H1 (cell line): Measurements from ENCODE around the gene CCDC179.

Experiments
- EGR1 ChIP-seq: IDR thresholded peaks from 2 replicates; pipeline ENCODE4 v1.6.1; 2011; ENCODE audit warnings: low read depth, low read length, borderline replicate concordance
- EP300 ChIP-seq, 2 experiments: IDR thresholded peaks; 1 replicate in 1 of 2; 2 replicates in 1 of 2; pipeline ENCODE4 v1.6.1; 2011 to 2012; ENCODE audit warnings: low read depth in 2 of 2, low read length in 2 of 2, mild to moderate bottlenecking in 2 of 2, borderline replicate concordance in 1 of 2, inconsistent platforms in 1 of 2, moderate library complexity in 1 of 2
- EZH2 ChIP-seq: fragments of 200-600 bp; sonication (generic); IDR thresholded peaks from 2 replicates; pipeline ENCODE4 v1.7.1; 2012; ENCODE audit warnings: low read depth, mild to moderate bottlenecking, moderate library complexity, low read length, inconsistent platforms; ENCODE audit not compliant: severe bottlenecking
- JUND ChIP-seq: IDR thresholded peaks from 2 replicates; pipeline ENCODE4 v1.6.1; 2011; ENCODE audit warnings: mild to moderate bottlenecking, improper control_type of control experiment, low read length
- KDM1A ChIP-seq: fragments of 200-600, 300-600 bp; sonication (generic); IDR thresholded peaks from 2 replicates; pipeline ENCODE4 v1.7.1; 2016; ENCODE audit warnings: mild to moderate bottlenecking, low read length, borderline replicate concordance
- POLR2A ChIP-seq, 2 experiments: IDR thresholded peaks; 1 replicate in 1 of 2; 2 replicates in 1 of 2; pipeline ENCODE4 v1.6.1; 2011; ENCODE audit warnings: low read depth in 2 of 2, low read length in 2 of 2, mild to moderate bottlenecking in 2 of 2; ENCODE audit errors: control extremely low read depth in 1 of 2
- POLR2AphosphoS5 ChIP-seq: IDR thresholded peaks from 2 replicates; pipeline ENCODE4 v1.6.1; 2011; ENCODE audit warnings: low read depth, low read length
- TAF7 ChIP-seq: optimal IDR thresholded peaks from 2 replicates; pipeline ENCODE3; 2011; ENCODE audit warnings: low read depth, mild to moderate bottlenecking, inconsistent platforms, low read length, moderate library complexity, borderline replicate concordance
- TBP ChIP-seq: IDR thresholded peaks from 2 replicates; pipeline ENCODE4 v1.6.1; 2011; ENCODE audit warnings: low read depth, low read length, improper control_type of control experiment
- TF ChIP-seq, protein P1 (sequence below), 3 experiments: IDR thresholded peaks; 1 replicate in 2 of 3; 2 replicates in 1 of 3; pipeline versions ENCODE4 v1.5.1 to v1.6.1; 2011; ENCODE audit warnings: low read length in 3 of 3, mild to moderate bottlenecking in 3 of 3, inconsistent platforms in 2 of 3, low read depth in 1 of 3, moderate library complexity in 1 of 3; ENCODE audit not compliant: insufficient read depth in 1 of 3; ENCODE audit errors: control extremely low read depth in 1 of 3
- TF ChIP-seq, protein P2 (sequence below): IDR thresholded peaks from 2 replicates; pipeline ENCODE4 v1.6.1; 2012; ENCODE audit warnings: inconsistent platforms

DNA sequence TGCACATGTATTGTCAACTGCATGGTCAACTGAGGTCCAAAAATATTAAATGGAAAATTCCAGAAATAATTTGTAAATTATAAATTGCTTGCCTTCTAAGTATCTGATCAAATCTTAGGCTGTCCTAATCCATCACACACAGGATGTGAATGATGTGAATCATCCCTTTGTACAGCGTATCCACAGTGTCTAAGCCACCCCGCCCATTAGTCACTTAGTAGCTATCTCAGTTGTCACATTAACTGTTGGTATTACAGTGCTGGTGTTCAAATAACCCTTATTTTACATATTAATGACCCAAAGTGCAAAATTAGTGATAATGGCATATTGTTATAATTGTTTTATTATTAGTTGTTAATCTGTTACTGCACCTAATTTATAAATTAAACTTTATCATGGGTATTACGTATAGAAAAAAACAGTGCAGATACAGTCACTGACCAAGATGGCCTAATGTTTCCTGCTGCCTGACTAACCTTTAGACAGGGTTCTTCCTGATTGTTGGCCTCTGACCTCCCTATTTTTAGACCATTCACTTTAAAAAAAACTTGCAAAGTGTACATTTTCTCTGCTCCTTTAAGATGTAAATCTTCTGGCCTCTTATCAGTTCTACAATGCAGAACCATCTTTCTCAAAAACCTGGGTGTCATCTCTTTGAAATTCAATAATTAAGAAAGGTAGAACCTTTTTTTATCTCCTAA is 27.8 kb downstream of the CCDC179 start:
- TF ChIP-seq, protein P1, sequence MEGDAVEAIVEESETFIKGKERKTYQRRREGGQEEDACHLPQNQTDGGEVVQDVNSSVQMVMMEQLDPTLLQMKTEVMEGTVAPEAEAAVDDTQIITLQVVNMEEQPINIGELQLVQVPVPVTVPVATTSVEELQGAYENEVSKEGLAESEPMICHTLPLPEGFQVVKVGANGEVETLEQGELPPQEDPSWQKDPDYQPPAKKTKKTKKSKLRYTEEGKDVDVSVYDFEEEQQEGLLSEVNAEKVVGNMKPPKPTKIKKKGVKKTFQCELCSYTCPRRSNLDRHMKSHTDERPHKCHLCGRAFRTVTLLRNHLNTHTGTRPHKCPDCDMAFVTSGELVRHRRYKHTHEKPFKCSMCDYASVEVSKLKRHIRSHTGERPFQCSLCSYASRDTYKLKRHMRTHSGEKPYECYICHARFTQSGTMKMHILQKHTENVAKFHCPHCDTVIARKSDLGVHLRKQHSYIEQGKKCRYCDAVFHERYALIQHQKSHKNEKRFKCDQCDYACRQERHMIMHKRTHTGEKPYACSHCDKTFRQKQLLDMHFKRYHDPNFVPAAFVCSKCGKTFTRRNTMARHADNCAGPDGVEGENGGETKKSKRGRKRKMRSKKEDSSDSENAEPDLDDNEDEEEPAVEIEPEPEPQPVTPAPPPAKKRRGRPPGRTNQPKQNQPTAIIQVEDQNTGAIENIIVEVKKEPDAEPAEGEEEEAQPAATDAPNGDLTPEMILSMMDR (IDR thresholded peaks at IDR 0.05; ENCODE audit: control extremely low read depth in 1 of 3, insufficient read depth in 1 of 3, low read depth in 1 of 3, low read length in 3 of 3), result no peak
- TF ChIP-seq EP300 (IDR thresholded peaks at IDR 0.05; ENCODE audit: borderline replicate concordance in 1 of 2, low read depth in 2 of 2, low read length in 2 of 2) (no peak), POLR2AphosphoS5 (no peak), POLR2A (IDR thresholded peaks at IDR 0.05; ENCODE audit: control extremely low read depth in 1 of 2, low read depth in 2 of 2, low read length in 2 of 2) (no peak), JUND (no peak), EZH2 (no peak), TAF7 (no peak), EGR1 (no peak), TBP (no peak), KDM1A (no peak)
- TF ChIP-seq, protein P2, sequence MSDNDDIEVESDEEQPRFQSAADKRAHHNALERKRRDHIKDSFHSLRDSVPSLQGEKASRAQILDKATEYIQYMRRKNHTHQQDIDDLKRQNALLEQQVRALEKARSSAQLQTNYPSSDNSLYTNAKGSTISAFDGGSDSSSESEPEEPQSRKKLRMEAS, result no peak
